HG03095 (cell line): ENCODE data around the gene ONECUT2.
"Not testable (repeated sequence)": the region's sequence is repeated elsewhere in the genome, so short reads cannot be mapped to it uniquely, and the experiment has no call there.

ENCODE experiments used
- ATAC-seq: cut with Tn5 transposase; IDR thresholded peaks from one replicate; pipeline ENCODE4 v1.9.1; 2021; ENCODE audit warnings: moderate library complexity; ENCODE audit not compliant: unreplicated experiment

Gene ONECUT2

DNA sequence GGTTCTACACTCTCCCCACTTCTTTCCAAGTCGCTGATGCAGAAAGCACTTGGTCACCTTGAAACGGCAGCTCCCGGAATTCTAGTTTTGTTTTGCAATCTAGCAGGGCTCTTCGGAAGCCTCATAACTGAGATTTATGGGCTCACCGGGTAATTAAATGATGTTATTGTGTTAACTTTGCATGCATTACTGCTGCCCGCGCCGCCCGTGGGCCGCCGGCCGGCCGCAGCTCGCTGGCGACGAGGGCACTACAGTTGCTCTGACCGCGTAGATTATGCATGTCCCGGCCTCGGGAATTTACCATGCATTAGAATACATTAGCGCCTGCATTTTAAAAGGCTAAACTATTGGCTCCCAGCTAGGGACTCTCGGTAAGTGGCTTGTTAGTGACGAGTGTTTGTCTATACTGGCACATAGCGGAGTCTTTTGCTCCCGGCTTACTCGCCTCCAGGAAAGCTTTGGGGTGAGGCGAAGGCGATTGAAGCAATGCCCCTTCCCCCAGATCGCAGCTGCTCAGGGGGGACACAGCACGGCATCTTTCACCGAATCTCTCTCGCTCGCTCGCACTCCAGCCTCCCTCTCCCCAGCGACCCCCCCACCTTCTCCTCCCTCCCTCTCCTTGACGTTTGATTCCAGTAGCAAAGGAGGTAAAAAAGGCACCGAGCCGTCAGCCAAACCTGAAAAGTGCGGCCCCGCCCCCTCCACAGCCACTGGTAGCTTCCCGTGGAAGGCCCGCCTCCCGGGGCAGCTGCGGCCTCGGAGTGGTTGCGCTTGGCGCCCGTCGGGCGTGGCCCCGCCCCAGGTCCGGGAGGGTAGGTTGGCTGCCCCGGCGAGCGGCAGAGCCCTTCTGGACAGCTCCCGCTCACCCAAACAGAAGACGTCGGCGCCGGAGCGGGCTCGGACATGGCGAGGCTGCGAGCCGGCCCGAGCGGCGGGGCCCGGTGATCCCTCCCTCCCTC, at the start of gene ONECUT2:
TSS of gene ONECUT2 (plus strand) at position 839 of the 959 bp plus-strand sequence. CDS start 343 bp downstream, outside the sequence.
- peak; percentile 80 for ATAC-seq

DNA sequence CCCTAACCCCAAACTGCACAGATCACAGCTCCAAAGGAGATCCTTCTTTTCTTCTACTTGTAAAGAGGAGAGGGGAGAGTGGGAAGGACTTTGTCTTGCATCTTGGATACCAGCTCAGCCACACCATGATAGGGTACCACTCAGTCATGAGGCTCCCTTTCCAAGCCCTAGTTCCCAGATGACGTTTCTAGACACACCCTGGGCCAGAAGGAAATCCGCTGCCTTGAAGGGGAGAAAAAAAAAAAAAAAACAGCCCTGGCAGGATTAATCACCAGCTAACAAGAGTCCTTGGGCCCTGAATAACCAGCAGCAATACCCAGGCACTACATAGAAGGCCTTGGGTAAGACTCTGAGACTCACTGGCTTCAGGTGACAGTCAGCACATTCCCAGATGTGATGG, 45.9 kb upstream of the ONECUT2 start:
- no peak for ATAC-seq

DNA sequence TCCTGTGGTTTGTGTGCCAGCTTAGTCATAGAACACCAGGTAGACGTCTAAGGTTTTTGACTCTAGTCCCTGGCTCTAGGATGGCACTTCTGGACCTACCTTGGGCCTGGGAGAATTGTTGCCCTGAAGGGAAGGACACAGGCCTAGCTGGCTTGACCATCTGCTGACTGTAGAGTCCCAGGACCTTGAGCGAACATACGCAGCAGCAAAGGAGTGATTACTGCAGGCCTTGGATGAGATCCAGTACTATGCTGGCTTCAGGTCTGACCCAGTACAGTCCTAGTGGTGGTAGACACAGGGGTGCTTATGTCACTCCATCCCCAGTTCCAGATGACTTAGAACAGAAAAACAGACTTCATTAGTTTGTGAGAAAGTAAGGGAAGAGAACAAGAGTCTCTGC, 45.1 kb upstream of the ONECUT2 start:
- no peak for ATAC-seq

DNA sequence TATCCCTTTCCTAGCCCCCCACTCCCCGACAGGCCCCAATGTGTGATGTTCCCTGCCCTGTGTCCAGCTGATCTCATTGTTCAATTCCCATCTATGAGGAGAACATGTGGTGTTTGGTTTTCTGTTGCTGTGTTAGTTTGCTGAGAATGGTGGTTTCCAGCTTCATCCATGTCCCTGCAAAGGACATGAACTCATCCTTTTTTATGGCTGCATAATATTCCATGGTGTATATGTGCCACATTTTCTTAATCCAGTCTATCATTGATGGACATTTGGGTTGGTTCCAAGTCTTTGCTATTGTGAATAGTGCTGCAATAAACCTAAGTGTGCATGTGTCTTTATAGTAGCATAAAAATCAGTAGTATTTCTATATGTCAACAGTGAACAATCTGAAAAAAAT, 40.4 kb upstream of the ONECUT2 start:
- not testable (repeated sequence) for ATAC-seq

DNA sequence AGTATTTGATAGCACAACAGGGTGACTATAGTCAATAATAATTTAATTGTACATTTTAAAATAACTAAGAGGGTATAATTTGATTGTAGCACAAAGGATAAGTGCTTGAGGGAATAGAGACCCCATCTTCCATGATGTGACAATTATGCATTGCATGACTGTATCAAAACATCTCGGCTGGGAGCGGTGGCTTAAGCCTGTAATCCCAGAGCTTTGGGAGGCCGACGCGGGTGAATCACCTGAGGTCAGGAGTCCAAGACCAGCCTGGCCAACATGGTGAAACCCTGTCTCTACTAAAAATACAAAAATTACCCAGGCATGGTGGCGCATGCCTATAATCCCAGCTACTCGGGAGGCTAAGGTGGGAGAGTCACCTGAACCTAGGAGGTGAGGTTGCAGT, 38.3 kb upstream of the ONECUT2 start:
- not testable (repeated sequence) for ATAC-seq

DNA sequence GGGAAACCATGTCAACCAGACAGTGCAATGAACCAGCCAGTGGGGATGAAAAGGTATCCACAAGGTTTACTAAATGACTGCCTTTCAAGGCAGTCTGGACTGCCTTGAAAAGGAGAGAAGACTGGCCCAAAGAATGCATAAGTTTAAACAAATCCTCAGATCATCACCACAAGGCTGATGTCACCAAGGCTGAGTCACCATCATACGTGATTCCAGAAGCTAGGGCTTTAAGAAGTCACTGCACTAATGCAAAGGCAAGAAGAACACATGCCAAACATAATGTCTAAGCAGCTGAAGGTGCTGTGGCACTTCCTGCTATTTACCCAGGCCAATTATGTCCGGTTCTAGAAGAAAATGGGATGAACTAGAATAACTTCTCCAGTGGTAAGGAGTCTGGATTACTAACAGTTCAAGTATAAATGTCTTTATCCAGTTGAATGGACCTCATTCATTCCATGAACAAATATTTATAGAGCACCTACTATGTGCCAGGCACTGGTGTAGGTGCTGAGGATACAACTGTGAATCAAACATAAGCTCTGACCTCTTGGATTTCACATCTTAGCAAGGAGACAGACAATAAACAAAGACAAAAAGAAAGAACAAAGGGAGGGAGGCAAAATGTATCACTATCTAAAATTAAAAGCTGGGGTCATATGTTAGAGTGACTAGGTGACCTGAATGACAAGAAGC, 37.6 kb upstream of the ONECUT2 start:
- ATAC-seq: no peak

DNA sequence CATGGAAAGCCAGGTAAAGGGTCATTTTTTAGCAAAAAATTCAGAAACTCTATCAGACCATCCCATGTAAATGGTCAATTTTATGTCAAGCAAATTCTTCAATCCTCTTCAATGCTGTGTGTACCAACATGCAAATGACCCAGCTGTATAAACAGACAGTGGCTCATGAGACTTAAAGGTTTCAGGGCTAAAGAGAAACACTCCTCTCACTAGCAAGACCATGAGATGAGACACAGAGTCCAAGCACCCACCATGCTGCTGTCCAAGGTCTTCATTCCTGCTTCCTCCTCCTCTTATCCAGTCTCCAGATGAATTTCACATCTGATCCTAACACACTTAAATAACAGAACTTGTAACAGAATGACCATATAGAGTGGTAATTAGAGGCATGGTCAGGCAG, 30.8 kb upstream of the ONECUT2 start:
- ATAC-seq: no peak

DNA sequence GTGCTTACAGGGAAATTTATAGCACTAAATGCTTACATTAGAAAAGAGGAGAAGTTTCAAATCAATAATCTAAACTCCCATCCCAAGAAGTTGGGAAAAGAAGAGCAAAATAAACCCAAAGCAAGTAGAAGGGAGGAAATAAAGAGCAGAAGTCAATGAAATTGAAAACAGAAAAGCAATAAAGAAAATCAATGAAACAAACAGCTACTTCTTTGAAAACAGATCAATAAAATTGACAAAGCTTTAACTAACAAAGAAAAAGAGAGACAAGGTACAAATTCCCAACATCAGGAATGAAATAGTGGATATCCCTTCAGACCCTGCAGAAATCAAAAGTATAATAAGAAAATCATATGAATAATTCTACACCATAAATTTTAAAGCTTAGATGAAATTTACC, 25.5 kb upstream of the ONECUT2 start:
- ATAC-seq: no peak

DNA sequence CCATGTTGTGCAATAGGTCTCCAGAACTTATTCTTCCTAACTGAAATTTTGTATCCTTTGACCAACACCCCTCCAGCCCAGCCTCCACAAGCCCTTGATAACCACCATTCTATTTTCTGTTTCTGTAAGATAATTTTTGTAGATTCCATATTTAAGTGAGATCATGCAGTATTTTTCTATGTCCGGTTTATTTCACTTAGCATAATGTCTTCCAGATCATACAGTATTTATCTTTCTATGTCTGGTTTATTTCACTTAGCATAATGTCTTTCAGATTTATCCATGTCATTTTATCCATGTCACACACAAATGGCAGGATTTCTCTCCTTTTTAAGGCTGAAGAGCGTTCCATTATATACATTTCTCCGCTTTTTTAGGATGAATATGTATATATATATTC, 24.4 kb upstream of the ONECUT2 start:
- no peak for ATAC-seq

DNA sequence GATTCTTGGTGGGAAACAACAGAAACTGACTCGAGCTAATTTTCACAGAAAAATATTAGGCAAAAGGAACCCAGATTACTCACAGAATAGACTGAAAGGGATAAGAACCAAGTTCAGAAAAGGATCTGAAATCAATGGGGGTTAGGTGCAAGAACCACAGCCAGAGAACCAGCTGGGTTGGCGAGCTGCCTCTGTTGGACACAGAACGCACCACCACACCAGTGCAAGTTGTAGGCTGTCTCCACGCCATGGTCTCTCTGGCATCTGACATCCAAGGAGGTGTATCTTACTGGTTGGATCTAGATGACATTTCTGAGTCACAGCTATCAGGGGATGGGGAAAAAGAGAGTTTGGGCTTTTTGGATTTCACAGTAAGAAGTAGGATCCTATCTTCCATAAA, 18.6 kb upstream of the ONECUT2 start:
- no peak for ATAC-seq

DNA sequence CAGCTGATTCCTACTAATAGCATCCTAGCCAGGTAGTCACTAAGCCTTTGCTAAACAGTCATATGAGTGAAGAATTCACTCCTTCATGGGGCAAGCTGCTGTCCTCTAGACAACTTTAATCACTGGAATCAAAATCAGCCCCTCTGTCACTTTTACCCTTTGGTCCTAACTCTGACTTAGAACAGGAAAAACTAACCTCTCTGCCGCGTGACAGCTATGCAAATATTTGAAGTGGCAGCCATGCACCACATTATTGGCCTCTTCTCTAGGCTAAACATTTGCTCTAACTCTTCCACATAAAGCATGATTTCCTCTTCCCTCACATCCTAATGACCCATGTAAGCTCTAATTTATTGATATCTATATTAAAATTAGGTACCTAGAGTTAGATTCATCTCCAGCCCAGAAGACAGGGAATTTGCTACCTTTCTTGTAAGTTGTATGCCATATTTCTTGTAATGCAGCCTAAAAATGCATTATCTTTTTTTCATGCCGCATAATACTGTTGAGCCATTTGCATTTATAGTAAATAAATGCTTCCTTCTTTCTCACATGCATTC, 12.8 kb upstream of the ONECUT2 start:
- ATAC-seq: no peak

DNA sequence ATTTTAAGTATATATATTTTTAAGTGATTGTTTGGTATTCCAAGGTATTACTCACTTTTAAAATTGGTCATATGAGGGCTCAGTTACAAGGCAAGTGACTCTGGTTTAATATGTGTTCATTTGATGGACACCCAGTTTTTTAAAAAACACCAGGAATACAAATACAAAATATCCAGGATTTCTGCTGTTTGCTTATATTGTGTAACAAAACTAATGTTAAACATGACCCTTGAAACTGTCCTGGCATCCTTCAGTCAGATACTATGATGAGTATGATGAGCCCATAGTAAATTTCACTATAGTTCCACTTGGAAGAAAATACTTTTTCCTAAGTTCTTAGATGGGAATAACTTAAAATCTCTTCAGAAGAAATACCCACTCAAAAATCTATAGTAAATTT, 11.4 kb upstream of the ONECUT2 start:
- ATAC-seq: no peak

DNA sequence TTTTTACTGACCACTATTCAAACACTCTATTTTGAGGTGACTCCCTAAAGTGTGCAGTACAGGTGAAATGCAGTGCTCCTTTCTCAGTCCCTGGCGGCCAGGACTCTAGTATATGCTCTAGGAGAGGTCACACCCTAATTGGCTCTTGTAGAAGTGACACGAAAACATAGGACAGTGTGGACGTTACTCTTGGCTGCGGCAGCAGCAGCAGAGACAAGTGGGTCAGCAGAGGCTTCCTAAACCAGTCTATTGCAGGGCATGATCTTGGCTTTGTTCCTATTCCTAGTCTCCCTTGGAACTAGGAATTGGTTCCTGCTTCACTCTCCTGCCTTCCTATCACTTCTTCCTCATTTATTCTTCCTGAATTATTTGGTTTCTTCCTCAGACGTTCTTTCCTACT, 10.1 kb upstream of the ONECUT2 start:
- ATAC-seq: no peak

DNA sequence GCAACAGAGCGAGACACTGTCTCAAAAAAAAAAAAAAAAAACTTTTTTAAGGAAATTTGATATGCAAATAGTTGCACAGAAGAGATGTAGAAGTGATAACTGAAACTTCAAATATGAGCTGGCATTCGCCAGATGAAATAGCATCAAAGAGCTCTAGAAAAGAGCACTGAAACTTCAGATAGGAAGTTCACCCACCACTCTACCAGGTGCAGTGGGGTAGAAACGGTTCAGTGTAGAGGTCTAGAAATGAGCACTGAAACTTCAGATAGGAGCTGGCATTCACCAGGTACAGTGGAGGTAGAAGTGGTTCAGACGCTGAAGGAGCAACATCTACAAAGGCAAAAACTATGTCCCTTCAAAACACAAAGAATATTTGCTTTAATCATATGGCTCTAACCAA, 9.0 kb upstream of the ONECUT2 start:
- no peak for ATAC-seq

DNA sequence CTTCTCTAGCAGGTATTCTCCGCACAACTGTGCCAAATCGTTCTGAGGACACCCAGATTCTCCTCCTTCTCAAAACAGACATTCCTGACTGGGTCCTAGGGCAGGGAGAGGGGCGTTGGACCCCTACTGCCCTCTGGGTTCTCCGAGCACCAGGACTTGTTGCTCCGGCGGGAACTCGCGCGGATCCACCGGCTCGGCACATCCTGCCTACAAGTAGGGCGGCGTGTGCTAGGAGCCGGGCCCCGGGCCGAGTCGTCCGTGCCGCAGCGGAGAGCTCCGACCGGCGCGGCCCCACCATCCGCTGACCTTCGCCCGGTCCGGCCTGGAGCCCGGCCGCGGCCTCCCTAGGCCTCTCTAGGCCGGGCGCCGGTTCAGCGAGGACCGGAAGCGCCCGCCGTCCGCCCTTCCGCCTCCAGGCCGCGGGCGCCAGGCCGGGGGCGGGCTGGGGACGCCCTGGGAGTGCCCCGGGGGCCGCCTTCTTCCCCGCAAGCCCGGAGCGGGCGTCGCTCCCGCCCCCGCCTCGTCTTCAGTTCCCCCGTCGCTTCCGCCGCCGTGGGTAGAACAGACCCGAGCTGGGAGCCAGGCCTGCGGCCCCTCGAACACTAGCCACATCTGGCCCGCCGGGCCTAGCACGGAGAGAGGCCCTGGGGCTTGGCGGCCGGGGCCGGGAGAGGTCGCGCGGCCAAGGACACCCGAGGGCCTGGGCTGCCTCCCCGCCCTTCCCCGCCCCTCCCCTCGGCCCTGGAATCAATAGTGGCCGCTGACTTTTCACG, 7.6 kb upstream of the ONECUT2 start:
- ATAC-seq: no peak

DNA sequence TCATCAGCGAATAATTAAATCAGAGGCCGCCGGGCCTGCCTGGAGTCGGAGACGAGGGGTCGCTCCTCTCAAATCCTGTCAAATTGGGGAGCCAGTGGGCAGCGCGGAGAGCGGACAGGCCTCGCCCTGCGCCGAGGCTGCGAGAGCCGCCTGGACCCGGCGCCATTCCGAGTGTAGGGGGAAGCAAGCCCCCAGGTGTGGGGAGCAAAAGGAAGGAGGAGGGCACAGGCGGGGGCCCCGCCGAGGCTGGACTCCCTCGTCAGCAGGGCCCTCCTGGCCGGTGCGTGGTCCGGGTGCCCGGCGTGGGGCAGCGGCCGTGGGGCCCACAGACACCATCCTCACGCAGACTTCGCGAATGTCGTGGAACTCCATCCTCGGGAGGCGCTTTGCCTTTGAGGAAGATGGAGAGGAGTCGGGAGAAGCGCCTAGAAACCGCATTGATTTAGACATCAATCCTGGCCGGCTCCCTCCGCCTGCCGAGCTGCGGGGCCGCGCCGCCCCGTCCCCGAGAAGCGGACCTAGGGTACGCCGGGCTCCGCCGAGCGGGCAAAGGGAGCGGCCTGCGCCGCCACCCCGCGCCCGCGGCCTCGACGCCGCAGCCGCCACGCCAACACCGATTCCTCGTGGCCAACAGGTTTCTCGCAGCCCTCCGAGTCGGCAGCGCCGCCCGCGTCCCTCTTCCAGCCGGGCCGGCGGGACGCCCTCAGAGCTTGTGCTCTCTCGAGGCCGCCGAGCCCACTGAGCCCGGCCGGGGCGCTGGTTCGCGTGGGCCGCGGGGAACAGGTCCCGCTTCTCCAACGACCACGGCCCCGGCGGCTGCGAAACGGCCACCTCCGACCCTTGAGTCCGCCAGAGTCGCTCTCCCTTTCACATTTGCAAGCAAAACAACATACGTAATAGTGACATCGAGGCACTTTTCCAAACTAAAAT, 6.7 kb upstream of the ONECUT2 start:
- no peak for ATAC-seq

DNA sequence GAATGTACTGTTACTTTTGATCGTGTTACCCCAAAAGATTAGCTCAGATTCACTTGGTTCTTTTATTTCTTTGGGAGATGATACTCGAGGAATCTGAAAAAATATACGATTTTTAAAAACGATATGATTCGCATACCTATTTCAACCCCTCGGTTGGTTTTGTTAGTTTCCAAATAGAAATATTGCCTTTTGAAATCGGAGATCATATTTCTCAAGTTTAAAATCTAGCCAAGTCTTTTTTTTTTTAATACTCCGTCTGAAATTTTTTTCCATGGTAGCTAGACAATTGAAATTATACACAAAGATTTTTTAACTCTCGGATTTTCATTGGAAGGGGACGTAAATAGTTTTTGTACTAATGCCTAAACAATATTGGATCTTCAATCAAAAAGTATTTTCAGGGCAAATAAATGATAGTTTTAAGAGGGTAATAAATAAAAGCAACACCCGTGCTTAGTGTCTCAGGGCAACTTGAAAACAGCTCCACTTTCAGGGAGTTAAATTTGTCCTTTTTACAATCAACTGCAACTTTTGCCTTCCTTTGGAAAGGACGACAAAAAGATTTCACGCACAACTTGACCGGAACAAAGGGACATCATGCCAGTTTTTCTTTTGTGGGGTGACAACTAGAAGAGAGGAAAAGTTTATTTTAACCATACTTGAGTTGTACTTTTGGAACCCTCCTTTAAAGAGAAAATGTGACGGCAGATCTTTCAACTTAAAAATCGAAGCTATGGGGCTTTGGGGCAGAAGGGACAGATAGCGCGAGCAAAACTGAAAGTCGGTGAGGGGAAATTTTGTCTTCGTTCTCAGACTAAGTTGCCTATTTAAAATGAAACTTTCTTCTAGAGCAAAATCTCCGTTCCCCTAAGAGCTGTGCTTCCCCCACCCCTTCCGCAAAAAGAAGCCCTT, 5.8 kb upstream of the ONECUT2 start:
- ATAC-seq: no peak

DNA sequence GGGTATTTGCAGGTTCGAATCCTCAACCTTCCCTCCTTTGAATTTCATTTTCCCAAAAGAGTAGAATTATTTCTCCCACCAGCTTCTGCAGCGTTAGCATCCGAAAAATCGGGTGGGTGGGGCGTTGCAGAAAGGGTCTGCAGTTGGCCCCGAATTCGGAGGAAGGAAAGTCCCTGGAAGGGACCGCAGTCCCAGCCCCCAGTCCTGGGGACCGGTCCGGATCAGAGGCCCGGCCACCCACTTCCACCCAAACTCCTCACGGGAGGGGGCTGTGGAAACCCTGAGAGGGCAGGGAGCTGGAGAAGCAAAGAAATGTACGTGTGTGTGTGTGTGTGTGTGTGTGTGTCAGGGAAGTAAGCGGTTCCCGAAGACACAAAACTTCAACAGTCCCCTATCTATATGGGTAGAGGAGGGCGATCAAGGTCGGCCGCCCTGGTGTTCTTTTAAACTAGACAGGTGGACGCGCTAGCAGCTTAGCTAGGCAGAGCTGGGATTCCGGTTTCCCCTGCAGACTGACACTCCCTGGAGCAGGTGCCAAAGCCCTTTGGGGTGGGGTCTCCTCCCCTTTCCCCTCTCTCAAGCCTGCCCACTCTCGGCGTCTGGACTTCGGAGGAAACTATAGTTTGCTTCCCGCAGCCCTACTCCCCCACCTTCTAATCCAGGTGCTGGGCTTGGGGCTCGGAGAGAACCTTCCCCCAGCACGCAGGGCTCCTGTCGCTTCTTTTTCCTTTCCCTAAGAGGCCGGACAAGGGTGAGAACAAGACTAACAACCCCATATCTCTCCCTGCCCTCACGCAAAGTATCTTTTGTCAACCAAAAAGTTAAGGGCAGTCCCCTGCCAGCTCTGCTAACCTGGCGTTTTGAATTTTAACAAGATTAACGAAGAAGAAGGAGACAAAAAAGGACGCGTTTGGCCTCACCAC, 4.8 kb upstream of the ONECUT2 start:
- ATAC-seq: no peak
